HG03175 (cell line): ENCODE data around the gene SYNGR3.
"Not testable (repeated sequence)": the region's sequence is repeated elsewhere in the genome, so short reads cannot be mapped to it uniquely, and the experiment has no call there.

Experiments
- ATAC-seq: cut with Tn5 transposase; IDR thresholded peaks from one replicate; pipeline ENCODE4 v1.9.1; 2021; ENCODE audit warnings: mild to moderate bottlenecking, moderate library complexity; ENCODE audit not compliant: unreplicated experiment

The SYNGR3 gene

DNA sequence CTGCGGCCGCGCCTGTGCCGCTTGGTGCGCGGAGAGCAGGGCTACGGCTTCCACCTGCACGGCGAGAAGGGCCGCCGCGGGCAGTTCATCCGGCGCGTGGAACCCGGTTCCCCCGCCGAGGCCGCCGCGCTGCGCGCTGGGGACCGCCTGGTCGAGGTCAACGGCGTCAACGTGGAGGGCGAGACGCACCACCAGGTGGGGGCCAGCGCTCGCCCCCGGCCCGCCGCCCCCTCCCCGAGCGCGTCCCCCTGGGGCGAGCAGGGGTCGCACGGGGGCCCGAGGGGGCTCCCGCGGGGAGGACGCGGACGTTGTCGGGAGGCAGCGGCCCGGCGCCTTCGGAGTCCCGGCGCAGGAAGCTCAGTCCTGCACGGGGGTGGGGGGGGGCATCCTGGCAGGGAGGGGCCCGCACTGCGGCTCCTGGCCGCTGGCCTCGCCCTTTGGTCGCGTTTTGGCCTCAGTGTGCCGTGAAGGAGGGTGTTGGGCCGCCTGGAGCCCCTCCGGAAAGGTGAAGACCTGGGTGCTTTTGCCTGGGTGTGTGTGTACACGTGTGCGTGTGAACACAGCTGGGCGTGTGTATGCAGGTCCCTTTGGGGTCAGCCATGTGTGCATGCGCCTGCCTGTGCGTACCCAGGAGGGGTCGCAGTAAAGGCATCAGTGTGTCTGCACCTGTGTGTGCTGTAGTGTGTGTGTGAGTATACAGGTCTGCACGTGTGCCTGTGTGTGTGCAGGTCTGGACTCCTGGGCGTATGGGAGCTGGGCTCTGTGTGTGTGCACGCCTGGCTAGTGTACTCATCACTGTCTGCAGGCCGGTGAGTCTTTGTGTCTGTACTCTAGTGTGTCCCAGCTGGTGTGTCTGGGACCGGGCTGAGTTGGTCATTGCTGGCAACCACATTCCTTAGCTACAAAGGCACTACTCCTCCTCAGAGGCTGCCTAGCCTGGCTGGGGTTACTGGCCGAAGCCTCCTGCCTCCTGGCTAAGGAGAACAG, 37.5 kb downstream of the SYNGR3 start:
- no peak for ATAC-seq

DNA sequence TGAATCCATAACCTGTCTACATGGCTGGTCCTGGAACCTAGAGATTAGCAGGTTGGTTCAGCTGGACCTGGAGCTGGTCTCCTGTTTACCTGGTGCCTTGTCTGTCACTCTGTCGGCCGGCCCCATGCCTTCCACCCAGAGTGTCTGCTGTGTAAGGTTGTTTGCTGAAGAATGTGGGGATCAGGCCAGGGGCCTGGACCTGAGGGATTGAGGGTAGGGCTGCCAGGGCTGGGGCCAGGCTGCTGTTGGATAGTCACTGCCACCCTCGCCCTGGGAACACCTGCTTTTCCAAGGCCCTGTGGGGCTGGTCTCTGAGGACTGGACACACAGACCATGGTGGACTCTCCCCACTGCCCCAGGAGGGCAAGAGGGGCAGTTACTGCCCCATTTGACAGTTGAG, 38.4 kb downstream of the SYNGR3 start:
- ATAC-seq: no peak

DNA sequence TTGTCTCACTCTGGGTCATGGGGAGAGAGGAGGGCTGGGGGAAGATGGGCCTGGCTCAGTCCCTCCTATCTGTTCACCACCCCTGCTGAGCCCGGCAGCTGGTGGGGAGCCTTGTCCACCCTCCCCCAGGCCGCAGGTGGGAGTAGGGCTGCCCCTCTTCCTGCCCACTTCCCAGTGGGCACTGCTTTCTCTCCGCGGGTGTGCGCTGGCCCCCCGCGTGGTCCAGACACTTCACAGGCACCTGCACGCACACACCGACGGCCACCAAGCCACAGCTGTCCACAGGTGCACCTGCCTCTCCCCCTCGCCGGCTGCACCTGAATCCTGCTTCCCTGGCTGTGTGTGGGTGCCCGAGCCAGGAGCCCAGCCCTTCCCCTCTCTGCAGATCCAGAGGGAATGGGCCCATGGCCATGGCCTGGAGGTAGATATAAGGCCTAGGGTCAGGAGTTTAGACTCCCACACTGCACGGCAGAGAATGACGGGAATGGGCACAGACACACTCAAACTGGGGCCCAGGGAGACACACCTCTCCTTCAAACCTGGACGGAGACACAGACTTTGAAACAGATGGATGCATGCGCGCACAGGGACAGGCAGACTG, 39.0 kb downstream of the SYNGR3 start:
- ATAC-seq: no peak

DNA sequence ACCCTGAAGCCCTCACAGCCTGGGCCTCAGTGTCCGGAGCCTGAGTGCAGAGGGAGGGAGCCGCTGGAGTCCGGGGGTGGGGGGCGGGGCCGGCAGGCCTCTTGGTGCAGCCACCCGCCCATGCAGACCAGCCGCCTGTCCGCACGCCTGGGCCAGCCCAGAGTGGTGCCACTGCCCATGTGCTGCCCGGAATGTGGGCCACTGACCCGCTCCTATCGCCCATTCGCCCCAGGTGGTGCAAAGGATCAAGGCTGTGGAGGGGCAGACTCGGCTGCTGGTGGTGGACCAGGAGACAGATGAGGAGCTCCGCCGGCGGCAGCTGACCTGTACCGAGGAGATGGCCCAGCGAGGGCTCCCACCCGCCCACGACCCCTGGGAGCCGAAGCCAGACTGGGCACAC, 39.6 kb downstream of the SYNGR3 start:
- no peak for ATAC-seq

DNA sequence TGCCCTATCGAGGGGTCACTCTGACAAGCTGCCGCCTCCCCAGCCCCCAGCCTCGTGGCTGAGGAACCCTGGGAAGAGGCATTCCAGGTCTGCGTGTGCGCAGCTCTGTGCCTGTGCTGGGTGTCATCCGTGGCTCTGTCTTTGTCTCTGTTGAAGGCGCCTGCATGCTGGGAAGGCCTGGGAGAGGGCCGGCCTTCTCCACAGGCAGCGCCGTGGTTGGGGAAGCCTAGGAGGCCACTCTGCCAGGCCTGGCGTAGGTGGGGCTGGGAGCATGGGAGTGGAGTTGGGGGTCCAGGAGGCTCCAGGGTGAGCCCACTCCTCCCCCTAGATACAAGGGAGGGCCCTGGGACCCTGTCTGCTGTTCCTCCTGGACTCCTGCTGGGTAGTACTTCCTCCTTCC, 40.3 kb downstream of the SYNGR3 start:
- no peak for ATAC-seq

DNA sequence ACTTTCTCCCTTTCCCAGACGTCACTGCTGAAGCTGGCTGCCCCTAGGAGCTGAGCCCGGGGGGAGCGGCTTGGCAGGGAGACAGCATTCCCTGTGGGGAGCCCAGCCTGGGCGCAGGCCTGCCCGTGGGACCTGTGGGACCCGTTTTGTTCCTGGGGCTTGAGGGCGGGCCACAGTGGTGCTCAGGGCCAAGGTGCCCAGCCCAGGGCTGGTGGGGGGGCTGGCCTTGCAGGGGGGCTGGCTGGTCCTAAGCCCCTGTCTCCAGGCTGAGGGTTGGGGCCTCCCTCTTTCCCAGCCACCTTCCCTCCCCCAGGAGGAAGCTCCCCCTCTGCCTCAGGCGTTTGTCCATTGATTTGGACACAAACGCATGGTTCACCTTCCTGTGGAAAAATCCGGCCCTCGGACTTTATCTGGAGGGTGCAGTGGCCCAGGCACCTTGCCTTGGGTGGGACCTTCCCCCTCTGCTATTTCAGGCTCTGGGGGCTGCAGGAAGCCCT, 41.4 kb downstream of the SYNGR3 start:
- ATAC-seq: no peak

DNA sequence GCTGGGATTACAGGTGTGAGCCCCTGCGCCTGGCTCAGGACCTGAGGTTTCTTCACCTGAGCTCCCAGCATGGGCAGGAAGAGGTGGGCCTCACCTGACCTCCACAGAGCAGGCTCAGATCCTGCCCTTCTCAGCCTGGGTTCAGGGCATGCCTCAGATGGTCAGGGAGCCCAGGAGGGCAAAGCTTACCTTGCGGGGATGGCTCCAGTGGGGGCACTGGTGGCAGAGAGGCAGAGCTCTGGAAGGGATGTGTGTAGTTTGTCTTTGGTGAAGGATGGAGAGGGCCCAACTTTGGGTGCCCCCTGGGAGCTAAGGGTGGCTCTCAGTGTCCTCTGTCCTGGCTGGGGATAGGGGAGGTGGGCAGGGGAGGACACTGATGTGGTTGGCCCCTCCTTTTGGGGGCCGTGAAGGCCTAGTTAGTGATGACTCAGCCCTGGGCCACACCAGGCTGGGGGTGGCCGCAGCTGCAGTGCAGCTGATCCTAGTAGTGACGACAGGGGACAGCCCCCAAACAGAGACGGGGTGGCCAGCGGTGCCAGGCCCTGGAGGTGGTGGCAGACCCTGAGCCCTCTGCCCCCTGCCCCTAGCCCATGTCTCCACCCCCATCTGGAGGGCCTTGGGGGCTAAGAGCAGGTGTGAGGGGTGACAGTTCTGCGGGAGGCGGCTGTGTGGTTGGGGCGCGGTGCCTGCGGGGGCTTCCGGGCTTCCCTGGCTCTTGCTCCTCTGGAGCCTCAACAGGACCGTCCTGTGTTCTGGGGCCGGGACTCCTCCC, 42.7 kb downstream of the SYNGR3 start:
- no peak for ATAC-seq

DNA sequence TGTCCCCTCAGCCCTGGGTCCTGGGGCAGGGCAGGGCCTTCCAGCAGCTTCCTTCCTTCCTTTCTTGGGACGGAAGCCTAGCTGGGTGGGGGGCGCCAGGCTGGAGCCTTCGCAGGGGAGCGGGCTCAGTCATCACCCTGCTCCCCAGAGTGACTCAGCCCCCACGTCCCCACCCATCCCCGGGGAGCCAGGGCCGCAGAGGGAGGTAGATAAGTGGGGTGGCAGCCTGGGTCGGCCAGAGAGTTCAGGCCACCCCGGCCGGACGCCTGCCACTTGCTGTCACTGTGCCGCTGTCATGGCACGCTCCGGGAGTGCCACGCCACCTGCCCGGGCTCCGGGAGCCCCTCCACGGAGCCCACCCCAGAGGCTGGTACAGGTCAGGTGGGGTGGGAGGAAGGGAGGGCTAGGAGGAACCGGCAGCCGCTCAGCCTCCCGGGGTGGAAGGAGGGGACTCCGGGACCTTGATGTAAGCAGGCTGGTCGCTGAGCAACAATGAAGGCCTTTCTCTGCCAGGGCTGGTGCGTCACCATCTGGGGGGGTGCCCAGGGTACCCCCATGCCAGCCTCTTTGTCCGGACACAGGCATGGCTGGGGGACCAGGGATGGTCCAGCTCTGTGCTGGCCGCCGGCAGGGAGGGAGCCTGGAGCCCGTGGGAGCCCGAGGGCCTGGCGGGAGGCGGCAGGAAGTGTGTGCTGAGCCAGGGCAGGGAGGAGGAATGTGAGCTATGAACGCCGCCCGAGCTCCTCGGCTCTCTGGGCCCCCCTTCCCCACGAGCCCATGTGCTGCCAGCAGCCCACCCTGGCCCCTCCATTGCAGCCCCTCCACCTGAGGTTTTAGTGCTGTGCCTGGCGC, 43.5 kb downstream of the SYNGR3 start:
- no peak for ATAC-seq

DNA sequence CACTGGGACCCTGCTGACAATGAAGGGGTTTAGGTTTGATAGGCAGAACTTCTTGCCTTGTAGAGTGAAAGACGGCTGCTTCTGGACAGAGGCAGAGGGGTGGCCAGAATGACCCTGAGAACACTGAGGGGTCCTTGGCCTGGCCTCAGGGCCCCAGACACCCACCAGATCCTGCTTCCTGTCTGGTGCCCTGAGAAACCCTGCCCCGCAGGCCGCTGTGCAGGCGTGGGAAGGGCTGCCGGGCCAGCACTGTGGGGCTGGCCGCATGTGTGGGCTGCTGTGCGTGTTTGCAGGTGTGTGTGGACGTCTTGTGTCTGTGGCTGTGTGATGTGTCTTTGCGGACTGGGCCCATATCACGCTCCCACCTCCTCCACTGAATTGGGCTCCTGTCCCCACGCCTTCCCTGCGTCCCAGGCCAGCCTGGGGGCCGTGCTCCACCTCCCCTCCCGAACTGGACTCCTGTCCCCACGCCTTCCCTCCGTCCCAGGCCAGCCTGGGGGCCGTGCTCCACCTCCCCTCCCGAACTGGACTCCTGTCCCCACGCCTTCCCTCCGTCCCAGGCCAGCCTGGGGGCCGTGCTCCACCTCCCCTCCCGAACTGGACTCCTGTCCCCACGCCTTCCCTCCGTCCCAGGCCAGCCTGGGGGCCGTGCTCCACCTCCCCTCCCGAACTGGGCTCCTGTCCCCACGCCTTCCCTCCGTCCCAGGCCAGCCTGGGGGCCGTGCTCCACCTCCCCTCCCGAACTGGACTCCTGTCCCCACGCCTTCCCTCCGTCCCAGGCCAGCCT, 44.3 kb downstream of the SYNGR3 start:
- ATAC-seq: not testable (repeated sequence)

DNA sequence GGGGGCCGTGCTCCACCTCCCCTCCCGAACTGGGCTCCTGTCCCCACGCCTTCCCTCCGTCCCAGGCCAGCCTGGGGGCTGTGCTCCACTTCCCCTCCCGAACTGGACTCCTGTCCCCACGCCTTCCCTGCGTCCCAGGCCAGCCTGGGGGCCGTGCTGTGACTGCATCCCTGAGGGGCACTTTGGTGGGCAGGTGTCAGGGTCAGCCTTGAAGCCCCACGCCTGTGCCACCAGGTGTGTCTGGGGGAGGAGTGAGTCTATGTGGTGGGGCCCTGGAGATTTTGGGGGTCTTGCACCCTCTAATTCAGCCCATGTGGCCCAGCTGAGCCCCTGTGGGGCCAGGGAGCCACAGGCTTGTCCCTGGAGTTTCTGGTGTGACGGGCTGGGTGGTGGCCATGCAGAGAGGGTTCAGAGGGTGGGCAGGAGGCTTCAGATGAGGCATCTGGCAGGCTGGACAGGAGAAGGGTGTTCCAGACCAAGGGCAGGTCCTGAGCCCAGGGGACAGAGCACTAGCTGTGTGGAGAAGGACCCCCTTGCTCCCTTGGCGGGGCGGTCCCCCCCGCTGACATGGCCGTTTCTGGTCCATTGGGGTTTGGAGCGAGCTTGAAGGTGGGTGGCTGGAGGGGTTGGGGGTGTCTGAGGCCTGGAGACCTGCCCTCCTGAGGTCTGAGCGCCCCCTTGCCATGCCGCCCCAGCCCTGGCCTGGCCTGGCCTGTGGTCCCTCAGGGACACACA, 45.1 kb downstream of the SYNGR3 start:
- ATAC-seq: no peak

DNA sequence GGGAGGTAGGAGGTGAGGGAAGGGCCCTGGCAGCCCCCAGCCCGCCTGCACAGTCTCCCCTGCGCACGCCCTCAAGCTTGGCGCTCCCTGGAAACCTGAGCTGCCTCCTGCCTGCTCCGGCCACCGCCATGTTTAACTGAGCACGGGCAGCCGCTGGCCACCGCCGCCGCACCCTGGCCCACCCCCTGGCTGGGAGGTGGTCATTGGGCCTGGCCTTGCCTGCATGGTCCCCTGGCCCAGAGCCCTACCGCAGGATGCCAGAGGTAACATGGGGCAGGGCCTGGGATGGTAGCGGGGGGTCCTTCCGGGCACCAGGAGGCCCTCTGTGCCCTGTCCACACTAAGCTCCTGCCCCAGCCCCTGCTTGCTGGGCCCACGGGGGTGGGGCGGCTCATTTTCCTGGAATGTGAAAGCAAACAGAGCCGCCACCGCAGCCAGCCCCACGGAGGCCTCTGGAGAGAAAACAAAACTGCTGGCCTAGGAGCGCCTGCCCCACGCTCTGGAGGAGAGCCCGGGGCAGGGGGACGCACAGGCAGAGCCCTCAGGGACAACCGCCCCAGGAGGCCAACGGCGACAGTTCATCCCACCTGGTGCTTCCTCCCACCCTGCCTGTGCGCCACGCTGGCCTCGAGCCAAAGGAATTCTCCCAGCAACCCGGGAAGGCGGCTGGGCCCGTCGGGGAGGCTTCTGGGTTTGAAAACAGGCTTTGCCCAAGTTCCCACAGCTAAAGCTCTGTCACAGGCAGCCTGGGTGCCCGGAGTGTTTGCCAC, 45.8 kb downstream of the SYNGR3 start:
- no peak for ATAC-seq

DNA sequence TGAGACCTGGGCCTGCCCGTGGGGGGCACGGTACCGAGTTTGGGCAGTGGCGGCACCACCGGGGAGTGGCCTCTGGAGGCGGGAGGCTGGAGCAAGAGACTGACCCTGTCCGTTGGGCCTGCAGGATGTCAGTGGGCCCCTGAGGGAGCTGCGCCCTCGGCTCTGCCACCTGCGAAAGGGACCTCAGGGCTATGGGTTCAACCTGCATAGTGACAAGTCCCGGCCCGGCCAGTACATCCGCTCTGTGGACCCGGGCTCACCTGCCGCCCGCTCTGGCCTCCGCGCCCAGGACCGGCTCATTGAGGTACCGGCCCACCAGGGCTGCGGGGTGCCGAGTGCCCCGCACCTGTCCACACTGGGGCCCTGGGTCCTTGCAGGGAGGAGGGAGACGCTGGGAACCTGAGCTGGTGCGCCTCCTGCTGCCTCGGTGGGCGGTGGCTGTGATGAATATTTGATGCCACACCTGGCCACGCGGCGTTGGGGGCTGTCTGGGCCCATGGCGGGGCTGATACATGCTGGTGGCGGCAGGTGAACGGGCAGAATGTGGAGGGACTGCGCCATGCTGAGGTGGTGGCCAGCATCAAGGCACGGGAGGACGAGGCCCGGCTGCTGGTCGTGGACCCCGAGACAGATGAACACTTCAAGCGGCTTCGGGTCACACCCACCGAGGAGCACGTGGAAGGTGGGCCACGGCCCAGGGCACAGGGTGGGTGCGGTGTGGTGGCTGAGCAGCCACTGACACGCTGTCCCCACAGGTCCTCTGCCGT, 46.6 kb downstream of the SYNGR3 start:
- no peak for ATAC-seq

DNA sequence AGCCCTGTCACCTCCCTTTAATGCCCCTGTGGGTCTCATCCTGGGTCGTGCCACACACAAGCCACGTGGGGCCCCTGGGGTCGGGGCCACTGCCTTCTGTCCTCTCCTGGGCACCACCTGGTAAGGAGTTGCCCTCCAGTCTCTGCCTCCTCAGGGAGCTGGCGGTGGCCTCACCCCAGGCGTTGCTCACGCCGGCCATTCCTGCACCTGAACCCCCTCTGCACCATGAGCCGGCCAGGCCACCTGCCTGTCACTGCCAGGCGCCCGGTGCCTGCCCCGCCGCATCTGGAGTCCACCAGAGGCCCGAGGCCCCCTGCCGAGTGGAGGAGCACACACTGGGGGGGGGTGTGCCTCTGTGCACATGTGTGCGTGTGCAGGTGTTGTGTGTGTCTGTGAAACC, 47.3 kb downstream of the SYNGR3 start:
- ATAC-seq: no peak

DNA sequence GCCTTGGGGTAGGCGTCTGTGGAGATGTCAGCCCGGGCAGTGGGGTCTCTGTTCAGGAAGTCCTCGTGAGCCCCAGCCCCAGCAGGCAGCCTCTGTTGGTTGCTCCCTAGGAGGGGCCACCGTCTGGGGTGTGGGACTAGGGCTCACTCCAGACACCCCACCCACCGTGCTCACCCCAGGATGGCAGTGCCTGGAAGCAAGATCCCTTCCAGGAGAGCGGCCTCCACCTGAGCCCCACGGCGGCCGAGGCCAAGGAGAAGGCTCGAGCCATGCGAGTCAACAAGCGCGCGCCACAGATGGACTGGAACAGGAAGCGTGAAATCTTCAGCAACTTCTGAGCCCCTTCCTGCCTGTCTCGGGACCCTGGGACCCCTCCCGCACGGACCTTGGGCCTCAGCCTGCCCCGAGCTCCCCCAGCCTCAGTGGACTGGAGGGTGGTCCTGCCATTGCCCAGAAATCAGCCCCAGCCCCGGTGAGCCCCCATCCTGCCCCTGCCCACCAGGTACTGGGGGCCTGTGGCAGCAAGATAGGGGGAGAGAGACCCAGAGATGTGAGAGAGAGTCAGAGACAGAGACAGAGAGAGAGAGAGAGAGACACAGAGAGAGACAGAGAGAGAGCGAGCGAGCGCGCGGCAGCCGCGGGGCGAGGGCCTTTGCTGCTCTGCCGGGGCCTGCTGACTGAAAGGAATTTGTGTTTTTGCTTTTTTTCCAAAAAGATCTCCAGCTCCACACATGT, 48.0 kb downstream of the SYNGR3 start:
- no peak for ATAC-seq

DNA sequence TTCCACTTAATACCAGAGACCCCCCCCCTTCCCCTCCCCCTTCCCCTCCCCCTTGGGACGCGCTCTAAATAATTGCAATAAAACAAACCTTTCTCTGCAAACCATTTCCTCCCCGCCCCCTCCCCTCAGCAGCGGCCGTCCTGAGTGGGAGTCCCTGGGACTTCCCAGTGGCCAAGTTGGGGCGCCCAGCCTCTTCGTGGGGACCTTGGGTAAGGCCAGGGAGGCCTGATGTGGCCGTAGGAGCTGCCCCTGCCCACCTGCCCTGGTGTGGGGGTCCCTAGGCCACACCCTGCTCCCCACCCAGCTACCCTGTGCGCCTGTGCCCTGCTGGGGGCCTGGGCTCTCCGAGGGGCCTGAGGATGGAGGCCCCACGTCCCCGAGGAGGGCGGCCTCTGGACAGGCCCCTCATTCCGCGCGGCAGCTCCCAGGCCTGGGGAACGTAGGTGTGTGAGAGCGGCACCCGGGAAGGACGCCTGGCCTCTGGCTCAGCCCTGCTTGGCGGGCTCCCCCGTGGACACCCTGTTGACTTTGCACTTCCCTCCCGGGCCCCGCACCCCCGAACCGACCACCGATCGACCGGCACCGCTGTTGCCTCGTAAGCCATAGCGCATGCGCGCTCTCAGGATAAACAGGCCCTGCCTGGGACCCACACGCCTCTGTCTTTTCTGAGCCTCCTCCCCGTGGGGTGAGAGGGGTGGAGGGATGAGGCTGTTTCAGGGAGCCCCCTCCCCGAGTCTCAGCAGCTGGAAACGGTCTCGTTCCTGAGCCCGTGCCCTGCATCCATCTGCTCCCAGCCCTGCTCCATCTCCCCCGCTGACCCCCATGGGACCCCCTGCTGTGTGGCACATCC, 48.8 kb downstream of the SYNGR3 start:
- ATAC-seq: no peak
